Measurements from ENCODE around the gene P2RY13.

The P2RY13 gene

GRCh38 chr3:151321526-151321925, 7.8 kb downstream of the P2RY13 start:
- H3K4me3 ChIP-seq (ENCODE audit: low read length), result no peak overlapping the region
- no peak for TF ChIP-seq CTCF (conservative IDR thresholded peaks at IDR 0.05; ENCODE audit: low read depth, low read length)
- DNase-seq (ENCODE audit: low read depth), result no peak

GRCh38 chr3:151320131-151320530, 9.2 kb downstream of the P2RY13 start:
- DNase-seq (ENCODE audit: low read depth), result no peak
- TF ChIP-seq CTCF (conservative IDR thresholded peaks at IDR 0.05; ENCODE audit: low read depth, low read length), result no peak
- no peak overlapping the region for H3K4me3 ChIP-seq (ENCODE audit: low read length)

GRCh38 chr3:151319628-151320027, 9.7 kb downstream of the P2RY13 start:
- no peak for TF ChIP-seq CTCF (conservative IDR thresholded peaks at IDR 0.05; ENCODE audit: low read depth, low read length)
- no peak overlapping the region for H3K4me3 ChIP-seq (ENCODE audit: low read length)
- DNase-seq (ENCODE audit: low read depth), result no peak

- no peak for DNase-seq (ENCODE audit: low read depth)
- H3K4me3 ChIP-seq (ENCODE audit: low read length), result no peak overlapping the region
- TF ChIP-seq CTCF (conservative IDR thresholded peaks at IDR 0.05; ENCODE audit: low read depth, low read length), result no peak
These were observed 10.4 kb downstream of the P2RY13 start for GRCh38 chr3:151318991-151319390.

- no peak for TF ChIP-seq CTCF (conservative IDR thresholded peaks at IDR 0.05; ENCODE audit: low read depth, low read length)
- no peak overlapping the region for H3K4me3 ChIP-seq (ENCODE audit: low read length)
- DNase-seq (ENCODE audit: low read depth), result no peak
These were observed 11.0 kb downstream of the P2RY13 start for GRCh38 chr3:151318313-151318712.

- H3K4me3 ChIP-seq (ENCODE audit: low read length), result no peak within 1 kb of the TSS
- no peak for DNase-seq (ENCODE audit: low read depth)
- no peak for TF ChIP-seq CTCF (conservative IDR thresholded peaks at IDR 0.05; ENCODE audit: low read depth, low read length)
These were observed 12.9 kb downstream of the P2RY13 start, which contains the start of gene GPR87 for GRCh38 chr3:151316267-151316991. GPR87 (minus strand) TSS chr3:151316820; CDS start chr3:151300100, 16,720 bp downstream.

GRCh38 chr3:151315846-151316245, 13.5 kb downstream of the P2RY13 start:
- DNase-seq (ENCODE audit: low read depth), result no peak
- no peak for TF ChIP-seq CTCF (conservative IDR thresholded peaks at IDR 0.05; ENCODE audit: low read depth, low read length)
- H3K4me3 ChIP-seq (ENCODE audit: low read length), result no peak overlapping the region

Data from retinal pigment epithelial cell (primary cell).